Measurements from ENCODE around the gene INPP4A.
"Not testable (repeated sequence)": the region's sequence is repeated elsewhere in the genome, so short reads cannot be mapped to it uniquely, and the experiment has no call there.

INPP4A gene

DNA sequence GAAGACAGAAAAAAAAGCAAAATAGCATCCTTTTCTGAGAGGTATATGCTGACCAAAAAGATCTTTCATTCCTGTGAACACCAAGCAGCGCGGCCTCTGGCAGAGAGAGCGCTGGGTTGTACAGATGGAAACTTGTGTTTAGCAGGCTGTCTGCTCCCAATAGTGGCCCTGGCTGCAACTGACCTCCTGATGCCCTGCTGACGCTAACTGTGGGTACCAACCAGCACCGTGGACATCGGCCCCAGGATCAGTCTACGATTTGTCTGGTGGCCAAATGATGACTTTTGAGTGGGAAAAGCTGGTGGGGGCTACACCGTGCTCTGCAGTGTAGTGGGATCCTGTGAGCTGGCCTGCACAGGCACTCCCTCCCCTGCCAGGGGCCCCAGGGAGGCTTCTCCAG lies 147.9 kb downstream of the INPP4A start:
- no peak for DNase-seq

DNA sequence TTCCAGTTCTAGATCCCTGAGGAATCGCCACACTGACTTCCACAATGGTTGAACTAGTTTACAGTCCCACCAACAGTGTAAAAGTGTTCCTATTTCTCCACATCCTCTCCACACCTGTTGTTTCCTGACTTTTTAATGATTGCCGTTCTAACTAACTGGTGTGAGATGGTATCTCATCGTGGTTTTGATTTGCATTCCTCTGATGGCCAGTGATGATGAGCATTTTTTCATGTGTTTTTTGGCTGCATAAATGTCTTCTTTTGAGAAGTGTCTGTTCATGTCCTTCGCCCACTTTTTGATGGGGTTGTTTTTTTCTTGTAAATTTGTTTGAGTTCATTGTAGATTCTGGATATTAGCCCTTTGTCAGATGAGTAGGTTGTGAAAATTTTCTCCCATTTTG lies 150.0 kb downstream of the INPP4A start:
- not testable (repeated sequence) for DNase-seq

DNA sequence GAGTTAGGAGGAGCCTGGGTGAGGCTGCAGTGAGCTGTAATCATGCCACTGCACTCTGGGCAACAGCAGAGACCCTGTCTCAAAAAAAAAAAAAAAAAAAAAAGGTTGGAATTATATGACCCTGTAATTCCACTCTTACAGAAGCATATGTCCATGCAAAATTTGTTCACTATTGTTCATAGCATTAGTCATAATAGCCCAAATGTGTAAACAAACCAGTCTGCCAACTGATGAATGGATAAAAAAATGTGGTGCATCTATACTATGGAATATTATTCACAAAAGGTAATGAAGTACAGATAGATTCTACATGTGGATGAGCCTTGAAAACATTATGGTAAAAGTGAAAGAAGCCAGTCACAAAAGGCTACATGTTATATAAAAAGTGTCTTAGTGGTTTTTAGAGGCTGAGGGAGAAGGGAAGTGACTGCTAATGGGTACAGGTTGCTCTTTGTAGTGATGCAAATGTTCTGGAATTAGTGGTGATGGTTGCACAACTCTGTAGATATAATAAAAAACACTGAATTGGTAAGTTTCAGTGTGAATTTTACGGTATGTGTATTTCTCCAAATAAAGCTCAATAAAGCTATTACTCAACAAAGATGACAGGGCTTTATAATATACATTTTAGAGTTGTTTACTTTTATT lies 154.2 kb downstream of the INPP4A start:
- no peak for DNase-seq

DNA sequence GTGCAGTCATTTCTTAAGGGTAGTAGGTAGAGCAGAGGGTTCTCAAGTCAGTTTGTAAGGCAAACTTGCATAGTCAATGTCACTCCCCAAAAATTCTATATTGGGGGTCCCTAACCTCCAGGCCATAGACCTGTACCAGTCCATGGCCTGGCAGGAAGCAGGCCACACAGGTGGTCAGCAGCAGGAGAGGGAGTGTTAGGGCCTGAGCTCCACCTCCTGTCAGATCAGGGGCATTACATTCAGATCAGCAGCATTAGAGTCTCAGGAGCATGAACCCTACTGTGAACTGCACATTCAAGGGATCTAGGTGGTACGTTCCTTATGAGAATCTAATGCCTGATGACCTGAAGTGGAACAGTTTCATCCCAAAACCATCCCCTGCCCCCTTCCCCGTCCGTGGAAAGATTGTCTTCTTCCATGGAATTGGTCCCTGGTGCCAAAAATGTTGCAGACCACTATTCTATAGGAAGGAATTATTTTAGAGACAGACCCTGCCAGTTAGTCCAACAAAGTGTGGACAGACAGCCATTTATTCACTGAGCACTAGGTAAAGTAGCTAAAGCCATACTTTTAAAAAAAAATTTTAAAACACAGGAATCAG lies 157.0 kb downstream of the INPP4A start:
- DNase-seq, result no peak

DNA sequence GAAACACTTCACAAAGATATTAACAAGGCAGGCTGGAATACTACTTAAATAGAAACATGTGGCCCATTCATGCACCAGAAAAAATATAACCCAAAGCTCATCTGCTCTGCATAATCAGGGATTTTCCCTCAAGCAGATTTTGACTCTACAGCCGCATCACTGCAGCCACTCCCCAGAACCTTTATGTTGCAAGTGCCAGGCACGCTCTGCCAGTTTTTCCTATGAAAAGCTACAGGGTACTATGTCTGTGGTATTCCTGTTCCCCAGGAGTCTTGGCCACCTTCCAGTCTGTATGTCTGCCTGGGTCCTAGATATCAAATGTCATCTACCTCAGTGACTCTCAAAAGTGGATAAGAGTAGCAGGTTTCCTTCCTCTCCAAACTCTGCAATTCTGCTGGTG lies 159.9 kb downstream of the INPP4A start:
- DNase-seq, result no peak

DNA sequence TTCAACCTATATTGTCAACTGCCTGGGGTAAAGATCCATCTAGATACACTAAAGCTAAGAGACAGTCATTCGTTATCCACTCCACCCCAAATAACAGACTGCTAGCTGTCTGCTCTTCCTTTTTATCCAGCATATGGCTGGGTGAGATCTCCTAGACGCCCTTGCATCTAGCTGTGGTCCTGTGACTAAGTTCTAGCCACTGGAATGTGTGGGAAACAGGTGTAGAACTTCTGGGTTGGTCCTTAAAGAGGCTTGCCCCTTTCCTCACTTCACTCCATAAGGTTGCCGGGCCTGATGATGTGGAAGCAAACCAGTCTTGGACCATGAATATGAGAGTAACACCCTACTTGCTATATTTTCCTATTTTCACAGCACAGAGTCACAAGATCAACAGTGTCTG lies 160.4 kb downstream of the INPP4A start:
- no peak for DNase-seq

DNA sequence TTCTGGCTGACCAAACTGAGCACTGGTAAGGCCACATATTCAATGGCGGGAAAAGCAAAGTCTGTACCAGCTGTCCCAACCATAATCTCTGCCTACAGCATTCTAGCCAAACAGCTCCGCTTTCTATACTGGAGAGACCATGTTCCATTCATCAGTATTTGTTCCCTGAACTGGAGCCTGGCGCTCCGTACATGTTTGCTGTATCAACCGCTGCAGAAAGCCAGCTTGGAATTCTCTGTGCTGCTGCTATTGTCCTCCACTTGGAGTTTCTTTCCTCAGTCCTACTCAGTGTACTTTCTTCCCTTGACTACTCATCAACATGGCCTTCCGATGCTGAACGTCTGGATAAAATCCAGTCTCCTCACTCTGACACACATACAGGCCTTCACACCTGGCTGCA lies 161.8 kb downstream of the INPP4A start:
- DNase-seq, result no peak

DNA sequence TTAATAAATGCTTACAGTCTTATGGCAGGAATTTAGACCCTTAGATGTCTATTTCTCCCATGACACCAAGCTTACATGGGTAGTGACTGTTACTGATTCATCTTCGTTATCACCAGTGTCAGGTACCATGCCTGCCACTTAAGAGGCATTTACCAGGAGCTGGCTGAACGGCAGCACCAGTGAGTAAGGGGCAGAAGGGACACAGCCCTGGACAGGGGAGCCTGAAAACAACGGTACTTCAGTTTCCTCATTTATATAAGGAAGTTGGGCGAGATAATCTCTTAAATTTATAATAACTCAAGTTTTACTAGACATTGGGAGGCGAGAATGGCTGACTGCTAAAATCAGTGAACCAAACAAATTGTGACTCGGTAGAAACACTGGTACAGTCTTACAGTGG lies 162.4 kb downstream of the INPP4A start:
- peak; percentile 4 to 25 for DNase-seq

DNA sequence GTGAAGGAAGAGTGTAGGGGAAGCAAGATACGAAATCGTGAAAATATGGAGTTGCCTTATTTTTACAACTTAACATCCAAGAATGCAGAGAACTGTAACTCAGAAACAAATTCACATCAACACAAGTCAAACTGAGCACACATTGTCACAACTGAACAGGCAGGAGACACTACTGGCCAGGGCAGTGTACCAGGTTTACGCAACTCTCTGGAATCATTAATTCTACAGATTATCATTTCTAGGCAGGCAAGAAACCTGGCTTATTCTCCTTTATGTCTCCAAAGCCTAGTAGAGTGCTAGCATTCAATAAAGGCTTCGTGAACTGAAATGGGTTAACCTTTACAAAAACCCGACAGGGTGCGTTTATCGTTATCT lies 163.1 kb downstream of the INPP4A start:
- DNase-seq, result peak in 1 of 2 donors; percentile 12

DNA sequence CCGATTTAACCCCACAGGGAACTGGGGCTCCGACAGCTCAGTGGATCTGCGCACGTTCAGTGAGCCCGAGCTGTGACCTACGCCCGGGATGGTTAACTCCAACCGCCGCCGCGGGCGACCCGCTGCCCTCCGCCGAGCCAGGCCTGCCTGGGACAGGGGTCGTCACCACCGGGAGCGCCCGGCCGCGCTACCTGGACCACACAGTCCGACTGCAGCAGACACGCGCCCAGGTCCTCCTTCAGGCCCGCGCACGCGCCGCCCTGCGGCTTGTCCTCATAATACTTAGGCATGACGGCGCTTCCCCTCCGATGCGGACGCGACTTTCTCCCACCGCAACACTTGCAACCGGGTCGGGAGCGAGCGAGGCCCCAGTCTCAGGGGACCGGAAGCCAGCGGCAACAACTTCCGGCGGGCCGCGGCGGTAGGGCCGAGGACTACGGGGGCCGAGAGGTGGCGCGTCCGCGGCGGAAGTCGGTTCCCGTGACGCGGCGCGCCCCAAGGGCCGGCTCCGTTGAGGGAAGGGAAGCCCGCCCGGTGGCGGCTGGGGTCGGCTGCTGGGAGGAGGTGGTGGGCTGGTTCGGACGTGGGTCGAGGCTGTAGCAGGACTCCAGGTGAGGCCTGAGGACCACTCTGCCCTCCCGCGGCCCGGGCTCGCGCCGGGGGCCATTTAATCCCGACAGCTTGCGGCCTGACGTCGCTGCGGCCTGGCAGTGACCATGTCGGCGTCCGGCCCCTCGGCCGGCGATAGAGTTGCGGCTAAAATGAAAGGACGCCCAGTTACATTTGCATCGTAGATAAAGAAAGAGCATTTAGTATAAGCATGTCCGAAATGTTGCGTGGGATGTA lies 163.7 kb downstream of the INPP4A start, which contains the start of the genes COA5 and UNC50:
COA5 (minus strand) TSS at position 397 of the 846 bp plus-strand sequence; CDS start at position 290, 107 bp downstream.
UNC50 (plus strand) TSS at position 474 of the 846 bp plus-strand sequence. CDS start 1,171 bp downstream, outside the sequence.
- DNase-seq, result peak; percentile 94 to 95

DNA sequence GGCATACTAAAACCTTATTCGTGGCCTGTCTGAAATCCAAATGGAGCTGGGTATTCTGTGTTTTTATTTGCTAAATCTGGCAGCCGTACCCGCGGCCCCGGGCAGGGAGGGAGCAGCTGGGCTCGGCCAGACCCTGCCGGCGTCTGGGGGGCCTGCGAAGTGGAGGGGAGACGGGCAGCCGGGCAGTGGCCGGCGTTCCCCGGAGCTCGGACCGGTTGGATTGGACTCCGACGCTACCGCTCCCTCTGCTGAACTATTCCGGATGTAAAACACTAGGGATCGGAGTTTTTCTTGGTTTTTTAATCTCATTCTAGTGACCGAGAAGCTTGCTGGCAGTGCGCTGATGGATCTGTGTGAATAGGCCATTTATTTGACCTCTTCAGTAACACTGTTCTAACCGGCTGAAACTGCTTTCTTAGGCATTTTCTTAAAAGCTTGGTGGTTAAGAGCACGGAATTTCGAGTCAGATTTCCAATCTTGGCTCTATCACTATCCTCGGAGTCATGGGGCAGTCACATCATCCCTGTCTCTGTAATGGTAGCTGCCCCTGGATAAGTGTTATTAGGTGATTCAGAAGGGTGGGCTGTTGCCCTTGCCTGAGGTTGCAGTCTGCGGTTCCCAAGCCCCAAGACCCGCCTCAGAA lies 164.4 kb downstream of the INPP4A start:
- peak; percentile 31 to 33 for DNase-seq

DNA sequence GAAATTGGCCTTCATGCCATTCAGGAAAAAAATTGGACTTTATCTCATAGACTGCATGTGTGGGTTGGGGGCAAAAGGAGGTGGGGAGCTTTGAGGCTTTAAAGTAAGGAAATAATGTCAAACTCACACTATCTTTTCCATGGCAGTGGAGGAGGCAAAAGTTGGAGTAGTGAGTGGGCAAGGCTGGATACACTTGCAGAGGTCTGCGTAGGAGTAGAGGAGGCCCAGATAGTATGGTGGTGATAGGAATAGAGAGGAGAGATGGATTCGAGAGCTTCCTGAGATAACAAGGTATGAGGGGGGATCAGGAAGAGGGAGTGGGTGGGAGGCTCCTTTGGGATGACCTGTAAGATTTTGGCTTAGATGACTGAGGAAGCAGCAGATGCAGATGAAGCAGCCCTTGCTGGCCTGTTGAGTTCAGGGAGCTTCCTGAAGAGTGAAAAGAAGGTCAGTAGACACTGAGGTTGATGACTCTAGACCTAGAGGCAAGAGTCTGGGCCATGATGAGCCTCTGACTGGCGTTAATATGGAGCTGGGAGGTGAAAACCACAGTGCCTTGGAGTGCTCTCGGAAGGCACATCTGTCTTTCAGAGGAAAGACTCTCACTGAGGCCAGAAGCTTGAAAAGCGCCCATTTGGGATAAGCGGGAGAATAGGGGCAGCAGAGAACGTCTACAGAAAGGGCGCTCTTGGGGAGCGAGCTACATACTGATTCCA lies 169.5 kb downstream of the INPP4A start:
- DNase-seq, result no peak

DNA sequence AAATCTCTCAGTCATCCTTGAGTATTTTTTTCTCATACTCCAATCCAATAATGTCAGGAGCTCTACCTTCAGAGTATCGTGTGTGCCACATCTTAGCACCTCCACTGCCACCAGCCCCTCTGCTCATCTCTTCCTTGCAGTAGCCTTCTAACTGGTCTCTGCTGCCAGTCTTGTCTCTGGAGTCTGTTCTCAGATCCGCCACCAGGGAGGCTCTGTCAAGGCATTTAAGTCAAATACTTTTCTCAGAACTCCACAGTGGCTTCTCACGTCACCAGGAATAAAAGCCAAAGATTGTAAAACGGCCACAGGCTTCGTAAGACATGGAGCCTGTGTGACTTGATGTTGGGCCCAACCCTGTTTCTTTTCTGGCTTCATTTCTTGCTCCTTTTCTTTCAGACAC lies 170.8 kb downstream of the INPP4A start:
- DNase-seq, result no peak

DNA sequence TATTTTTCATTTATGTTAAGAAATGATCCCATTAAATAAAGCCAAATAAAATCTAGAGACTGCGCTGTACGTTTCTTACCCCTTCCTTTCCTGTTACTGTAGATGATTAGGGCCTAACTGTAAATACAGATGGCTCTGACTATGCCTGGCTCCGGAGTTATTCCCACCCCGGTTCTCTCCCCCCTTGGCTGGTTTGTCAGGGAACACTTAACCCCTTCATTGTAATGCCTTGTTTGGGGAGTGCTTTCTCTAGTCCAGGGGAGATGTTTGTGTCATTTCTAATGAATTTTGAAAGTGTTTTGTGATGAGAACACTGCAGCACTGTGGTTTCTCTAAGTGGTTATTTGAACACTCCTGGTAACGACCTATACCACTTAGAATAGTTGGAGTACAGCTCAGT lies 172.5 kb downstream of the INPP4A start:
- DNase-seq, result no peak

DNA sequence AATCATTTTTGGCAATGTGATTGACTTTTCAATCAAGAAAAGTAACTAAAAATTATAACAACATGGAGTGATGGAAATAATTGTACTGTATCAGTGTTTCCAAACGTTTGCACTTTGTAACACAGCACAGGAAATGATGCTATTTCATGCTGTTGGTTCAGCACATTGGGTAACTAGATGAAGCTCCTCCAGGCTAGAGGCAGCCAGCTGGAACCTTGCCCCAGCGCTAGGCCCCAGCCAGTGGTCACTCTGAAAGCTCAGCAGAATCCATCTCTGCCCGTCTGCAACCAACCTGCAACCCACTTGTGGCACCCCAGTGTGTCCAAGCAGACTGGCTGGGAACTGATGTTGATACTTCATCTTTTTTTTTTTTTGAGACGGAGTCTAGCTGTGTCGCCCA lies 179.0 kb downstream of the INPP4A start:
- peak; percentile 10 to 21 for DNase-seq

DNA sequence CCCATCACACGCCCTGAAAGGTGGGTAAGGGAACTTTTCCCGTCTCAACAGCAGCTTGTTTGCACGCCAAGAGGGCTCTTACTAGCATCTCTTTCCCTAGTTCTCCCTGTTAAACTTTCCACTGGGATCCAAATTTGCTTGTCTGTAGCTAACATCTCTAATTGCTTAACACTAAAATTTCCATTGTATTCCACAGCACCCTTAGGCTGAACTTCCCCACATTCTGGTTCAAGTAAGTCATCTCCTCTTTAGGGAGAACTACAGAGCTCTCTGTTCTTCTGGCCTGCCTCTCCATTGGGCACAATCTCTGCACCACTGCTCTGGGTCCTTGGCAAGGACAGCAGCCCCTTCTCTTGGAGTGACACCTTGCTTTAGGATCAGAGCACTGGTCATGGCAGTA lies 187.7 kb downstream of the INPP4A start:
- DNase-seq, result no peak

DNA sequence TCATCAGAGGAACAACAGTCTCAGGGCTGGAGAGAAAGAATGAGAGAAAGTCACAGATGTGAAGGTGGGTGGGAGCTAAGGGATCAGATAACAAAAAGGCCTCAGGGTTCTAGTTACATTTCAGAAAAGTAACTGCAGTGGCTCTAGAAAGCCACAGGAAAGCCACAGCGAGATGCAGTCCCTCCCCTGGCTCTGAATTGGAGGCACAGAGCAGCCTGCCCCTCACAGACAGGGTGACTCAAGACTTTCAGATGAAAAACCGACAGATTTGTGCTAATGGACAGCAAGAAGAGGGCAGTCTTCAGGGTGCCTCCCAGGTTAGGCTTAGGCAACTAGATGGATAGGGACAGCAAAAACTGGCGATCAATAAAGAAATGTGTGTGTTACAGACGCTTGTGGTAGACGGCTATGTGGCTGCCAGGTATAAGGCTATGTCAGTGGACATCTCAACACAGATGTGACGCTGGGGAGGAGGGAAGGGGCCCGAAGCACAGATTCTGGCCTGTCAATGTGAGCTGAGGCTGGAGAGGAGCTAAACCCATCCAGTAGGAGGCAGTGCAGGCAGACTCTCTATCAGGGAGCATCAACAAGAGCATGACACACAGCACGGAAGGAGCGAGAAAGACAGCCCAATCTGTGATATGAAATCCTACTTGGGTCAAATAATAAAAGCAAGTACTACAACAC lies 189.9 kb downstream of the INPP4A start:
- DNase-seq, result no peak

DNA sequence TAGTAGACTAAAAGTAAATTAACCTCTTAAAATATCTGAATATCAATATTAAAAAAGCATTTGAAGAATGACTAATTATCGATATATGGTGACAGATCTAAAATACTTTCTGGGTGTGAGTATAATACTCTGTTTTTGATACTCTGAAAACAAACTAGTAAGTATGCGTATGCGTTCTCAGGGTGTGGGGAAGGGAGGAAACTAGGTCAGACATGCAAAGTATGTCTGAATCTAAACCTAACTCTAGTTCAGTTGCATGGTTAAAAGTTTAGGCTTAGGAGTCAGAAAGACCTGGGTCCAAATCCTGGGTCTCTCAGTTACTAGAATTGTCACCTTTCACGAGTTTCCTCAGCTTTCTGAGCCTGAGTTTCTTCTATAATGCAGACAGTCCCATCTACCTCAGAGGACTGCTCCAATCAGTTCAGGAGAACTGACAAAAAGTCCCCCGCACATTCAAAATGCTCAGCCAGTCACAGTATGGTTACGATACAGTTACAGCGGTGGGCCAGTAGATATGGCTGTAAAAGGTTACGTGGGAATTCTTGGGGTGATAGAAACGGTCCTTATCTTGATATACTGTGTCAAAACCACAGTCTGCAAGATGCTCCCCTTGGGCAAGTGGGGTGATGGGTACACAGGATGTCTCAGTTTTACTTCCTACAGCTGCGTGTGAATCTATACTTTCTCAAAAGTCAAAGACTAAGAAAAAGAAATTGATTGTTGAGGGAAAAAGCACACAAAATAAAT lies 192.9 kb downstream of the INPP4A start:
- no peak for DNase-seq

DNA sequence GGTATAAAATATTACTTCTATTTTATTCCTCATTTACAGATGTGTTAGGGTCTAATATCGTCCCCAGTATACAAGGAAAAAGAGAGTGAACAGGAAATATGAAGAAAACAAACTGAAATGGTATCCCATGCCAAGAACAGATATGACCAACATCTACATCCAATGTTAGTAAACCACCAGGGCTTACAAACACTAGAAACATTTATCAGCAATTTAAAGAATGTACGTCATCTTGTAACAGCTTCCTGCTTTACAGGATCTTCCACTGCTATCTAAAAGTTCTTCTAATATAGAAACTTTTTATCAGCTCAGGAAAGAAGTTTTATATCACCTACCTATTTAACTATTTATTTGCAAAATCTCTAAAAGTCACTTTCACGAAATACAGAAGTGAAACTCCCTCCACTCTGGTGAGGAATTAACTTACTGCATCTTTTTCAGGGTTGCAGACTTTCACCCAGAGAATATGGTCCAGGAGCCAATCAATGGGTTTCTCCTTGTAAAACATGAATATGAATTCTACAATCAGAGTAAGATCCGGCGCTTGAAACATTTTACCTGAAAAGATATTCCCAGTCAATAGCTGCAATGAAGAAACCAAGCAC lies 198.9 kb downstream of the INPP4A start:
- no peak for DNase-seq

Data from inflammatory macrophage (primary cell).